GM12875 (cell line): ENCODE measurements around the gene PSME1.

Experiments
- H3K4me3 ChIP-seq: one replicate; pipeline ENCODE4 v1.5.1; 2011; ENCODE audit warnings: low read depth, low read length, control low read depth
- TF ChIP-seq, protein P1 (sequence below): IDR thresholded peaks from 2 replicates; pipeline ENCODE4 v1.5.1; 2011; ENCODE audit warnings: low read depth, mild to moderate bottlenecking, control low read depth, inconsistent platforms, low read length, moderate library complexity, borderline replicate concordance; ENCODE audit not compliant: insufficient read depth

The PSME1 gene

GRCh38 chr14:24155100-24155499 is 19.1 kb downstream of the PSME1 start:
- TF ChIP-seq, protein P1, sequence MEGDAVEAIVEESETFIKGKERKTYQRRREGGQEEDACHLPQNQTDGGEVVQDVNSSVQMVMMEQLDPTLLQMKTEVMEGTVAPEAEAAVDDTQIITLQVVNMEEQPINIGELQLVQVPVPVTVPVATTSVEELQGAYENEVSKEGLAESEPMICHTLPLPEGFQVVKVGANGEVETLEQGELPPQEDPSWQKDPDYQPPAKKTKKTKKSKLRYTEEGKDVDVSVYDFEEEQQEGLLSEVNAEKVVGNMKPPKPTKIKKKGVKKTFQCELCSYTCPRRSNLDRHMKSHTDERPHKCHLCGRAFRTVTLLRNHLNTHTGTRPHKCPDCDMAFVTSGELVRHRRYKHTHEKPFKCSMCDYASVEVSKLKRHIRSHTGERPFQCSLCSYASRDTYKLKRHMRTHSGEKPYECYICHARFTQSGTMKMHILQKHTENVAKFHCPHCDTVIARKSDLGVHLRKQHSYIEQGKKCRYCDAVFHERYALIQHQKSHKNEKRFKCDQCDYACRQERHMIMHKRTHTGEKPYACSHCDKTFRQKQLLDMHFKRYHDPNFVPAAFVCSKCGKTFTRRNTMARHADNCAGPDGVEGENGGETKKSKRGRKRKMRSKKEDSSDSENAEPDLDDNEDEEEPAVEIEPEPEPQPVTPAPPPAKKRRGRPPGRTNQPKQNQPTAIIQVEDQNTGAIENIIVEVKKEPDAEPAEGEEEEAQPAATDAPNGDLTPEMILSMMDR = no peak
- H3K4me3 ChIP-seq = no peak overlapping the region

GRCh38 chr14:24156840-24157239 is 20.8 kb downstream of the PSME1 start:
- TF ChIP-seq, protein P1 = no peak
- H3K4me3 ChIP-seq = no peak overlapping the region

- no peak overlapping the region for H3K4me3 ChIP-seq
- TF ChIP-seq, protein P1 = no peak
Observed at GRCh38 chr14:24157331-24157730, 21.3 kb downstream of the PSME1 start.

DNA sequence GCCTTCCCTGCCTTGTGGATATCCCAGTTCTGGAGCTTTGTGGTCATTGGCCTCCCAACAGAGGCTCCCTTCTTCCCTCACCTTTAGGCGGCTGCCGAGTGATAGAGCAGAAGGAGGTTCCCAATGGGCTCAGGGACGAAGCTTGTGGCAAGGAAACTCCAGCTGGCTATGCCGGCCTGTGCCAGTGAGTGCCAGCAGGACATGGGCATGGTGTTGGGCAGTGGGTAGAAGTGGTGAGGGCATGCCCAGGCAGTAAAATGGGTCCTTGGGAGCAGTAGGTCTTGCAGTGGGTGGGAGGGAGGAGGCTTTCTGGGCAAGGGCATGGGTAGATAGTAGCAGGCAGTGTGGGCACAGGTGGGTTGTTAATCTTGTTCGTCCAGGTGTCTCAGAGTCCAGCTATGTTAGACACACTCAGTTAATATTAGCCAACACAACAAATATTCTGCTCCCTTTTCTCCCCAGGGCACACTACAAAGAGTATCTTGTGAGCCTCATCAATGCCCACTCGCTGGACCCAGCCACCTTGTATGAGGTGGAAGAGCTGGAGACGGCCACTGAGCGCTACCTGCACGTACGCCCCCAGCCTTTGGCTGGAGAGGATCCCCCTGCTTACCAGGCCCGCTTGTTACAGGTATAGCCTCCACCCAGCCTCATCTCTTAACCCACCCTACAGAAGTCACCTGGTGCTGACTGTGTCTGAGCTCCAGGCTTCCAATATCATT is 23.9 kb downstream of the PSME1 start:
- TF ChIP-seq, protein P1 = no peak
- no peak overlapping the region for H3K4me3 ChIP-seq

DNA sequence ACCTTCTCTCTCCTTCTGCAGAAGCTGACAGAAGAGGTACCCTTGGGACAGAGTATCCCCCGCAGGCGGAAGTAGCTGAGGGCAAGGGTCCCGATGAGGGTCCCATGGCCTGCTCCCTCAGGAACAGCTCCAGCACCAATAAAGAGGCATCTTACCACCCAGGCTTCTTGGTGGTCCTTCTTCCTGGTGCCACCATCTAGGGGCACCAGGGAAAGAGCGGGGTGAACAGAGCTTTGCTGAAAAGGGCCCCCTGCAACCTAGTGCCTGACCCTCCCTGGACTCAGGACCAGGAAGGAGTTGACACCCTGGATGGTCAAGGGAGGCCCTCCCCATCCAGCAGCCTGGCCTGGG is 24.5 kb downstream of the PSME1 start:
- no peak overlapping the region for H3K4me3 ChIP-seq
- TF ChIP-seq, protein P1 = no peak

DNA sequence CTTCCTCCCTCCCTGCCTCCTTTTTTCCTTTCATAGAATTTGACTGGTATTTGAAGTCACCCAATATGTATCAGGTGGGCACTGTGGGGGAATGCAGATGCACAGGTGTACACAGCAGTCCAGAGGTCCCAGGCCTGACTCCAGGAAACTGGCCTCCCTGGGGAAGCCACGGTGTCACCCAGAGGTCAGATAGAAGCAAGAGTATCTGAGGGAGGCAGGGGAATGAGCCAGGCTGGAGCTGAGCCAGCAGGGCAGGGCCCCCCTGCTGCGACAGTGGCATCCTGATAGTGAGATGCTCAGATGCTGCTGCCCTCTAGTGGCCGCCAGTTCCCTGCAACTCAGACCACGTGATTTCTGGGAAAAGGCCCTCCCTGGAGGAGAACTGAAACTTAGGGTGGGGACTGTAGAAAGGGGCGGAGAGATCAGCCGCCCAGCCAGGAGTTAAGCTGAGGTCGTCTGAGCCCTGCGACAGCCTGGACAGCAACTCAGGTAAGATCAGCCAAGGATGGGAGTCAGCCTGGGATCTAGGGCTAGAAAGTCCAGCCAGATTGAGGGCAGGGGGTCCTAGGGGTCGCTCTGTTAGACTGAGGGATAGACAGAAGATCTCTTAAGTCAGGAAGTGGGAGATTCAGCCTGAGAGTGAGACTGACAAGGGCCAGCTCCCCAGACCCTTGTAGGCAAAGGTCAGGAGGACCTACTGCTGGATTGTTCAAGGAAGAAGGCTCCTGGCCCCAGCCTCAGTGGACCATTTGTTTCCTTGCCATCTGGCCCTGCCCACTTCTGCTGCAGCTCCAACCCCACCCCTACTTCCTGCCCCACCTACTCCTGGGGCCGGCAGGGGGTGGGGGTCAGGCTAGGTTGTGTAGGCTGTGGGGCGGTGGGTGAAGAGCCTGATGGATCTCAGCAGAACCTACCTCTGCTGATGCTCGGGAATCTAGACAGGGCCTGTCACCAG is 25.1 kb downstream of the PSME1 start, which contains the start of gene IRF9:
Gene IRF9 (plus strand): TSS at position 416 of the 955 bp plus-strand sequence. CDS start 880 bp downstream, outside the sequence.
- TF ChIP-seq, protein P1 = peak; percentile 94

GRCh38 chr14:24162093-24162492 is 26.1 kb downstream of the PSME1 start:
- peak overlapping the region; percentile 57 for H3K4me3 ChIP-seq
- TF ChIP-seq, protein P1 = no peak

More for the DNA sequence above, 25.1 kb downstream of the PSME1 start, which contains the start of gene IRF9:
- H3K4me3 ChIP-seq = peak within 1 kb of the TSS; percentile 57
